Measurements from ENCODE around the gene DNAJA4.

The DNAJA4 gene

DNA sequence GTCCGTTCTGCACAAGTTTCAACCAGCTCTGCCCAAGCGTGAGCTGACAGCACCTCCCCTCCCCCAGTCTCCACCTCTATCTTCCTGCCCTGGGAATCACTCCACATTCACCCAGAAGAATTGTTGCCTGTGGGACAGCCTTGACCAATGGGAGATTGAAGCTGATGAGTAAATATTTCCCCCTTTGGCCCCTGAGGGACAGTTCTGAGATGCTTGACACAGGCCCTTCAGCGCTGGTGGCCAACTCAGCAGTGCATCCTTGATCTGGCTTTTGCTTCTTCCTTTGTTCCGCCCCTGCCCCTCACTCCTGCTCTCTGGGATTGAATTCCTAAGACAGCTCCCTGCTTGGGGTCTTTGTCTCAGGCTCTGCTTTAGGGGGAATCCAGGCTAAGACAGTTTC, 48.2 kb downstream of the DNAJA4 start:
- in situ Hi-C loops (cut with HindIII; ENCODE audit: low sequenced_read_pairs), result no loop called here

DNA sequence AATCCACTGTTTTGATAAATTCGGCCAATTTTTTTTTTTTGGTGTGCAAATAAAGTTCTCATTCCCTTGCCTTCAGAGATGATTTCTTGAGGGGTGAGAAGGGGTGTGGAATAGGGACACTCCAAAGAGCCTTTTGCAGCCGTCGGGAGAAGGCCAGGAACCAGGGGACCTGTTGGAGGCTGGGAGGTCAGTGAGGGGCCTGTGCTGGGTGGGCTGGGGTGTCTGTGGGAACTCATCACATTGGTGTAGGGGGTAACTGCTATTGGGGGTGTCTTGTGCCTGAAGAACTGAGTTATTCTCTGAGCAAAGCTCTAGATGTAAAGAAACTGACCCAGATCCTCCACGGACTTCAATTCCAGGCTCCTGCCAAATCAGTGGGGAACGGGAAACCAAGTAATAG, 48.6 kb downstream of the DNAJA4 start:
- in situ Hi-C loops (cut with HindIII; ENCODE audit: low sequenced_read_pairs), result no loop called here

DNA sequence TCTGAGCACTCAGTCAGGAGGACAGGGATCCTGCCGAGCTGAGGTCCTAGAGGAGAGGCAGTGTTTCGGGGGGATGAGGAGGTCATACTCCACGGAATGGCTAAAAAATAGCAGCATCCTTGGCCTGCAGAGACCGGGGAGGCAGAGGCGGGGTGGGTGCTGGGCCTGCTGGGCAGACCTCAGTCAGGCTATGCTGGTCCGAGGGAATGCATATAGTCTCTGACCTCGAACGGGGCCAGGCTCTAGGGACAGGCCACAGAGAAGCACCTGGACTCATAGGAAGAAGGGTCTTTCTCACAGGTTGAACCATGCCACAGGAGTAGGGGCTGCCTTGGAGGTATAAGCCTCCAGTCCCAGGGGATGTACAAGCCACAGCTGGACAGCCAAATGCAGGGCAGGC, 49.0 kb downstream of the DNAJA4 start:
- in situ Hi-C loops (cut with HindIII; ENCODE audit: low sequenced_read_pairs), result no loop called here

DNA sequence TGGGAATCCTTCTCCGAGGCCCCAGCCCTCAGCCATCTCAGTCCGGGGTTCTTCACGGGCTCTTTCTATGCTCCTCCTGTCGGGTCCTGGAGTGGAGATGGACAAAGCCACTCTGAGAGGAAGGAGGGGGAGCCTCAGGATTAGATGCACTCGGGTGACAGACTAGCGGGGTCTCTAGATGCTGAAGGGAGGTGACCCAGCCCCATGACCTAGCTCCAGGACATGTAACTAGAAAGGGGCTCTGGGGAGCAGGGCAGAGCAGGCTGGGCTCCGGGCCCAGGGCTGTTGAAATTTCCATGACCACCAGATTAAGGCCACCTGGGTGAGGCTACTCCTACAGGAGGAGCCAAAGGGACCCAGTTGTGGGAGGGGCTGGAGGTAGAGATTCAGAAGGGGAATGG, 49.8 kb downstream of the DNAJA4 start:
- in situ Hi-C loops (cut with HindIII; ENCODE audit: low sequenced_read_pairs), result no loop called here

DNA sequence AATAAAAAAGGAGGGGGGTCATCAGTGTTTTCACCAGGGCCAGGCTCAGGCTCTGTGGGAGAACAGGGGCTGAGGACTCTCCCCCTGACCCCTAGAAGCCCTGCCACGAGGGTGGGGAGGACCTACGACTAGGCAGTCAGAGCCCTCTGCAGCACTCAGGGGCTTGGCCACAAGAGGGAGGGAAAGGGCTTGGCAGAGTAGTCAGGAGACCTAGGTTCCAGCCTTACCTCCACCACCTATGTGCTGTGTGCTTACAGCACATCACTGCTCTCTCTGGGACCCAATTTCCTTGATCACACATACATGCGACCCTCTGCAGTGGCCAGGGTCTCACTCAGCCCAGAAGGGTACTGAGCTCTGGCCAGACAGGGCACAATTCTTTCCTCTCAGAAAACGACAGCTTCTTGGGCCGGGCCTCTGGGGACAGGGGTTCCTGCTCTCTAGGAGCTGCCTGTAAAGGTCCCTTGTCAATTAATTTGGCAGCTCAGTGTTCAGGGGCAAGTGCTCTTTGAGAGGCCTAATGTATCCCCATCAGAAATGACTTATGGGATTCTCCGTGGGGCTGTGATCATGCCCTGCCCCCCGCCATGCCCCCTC, 51.4 kb downstream of the DNAJA4 start:
- in situ Hi-C loops (cut with HindIII; ENCODE audit: low sequenced_read_pairs), result no loop called here

DNA sequence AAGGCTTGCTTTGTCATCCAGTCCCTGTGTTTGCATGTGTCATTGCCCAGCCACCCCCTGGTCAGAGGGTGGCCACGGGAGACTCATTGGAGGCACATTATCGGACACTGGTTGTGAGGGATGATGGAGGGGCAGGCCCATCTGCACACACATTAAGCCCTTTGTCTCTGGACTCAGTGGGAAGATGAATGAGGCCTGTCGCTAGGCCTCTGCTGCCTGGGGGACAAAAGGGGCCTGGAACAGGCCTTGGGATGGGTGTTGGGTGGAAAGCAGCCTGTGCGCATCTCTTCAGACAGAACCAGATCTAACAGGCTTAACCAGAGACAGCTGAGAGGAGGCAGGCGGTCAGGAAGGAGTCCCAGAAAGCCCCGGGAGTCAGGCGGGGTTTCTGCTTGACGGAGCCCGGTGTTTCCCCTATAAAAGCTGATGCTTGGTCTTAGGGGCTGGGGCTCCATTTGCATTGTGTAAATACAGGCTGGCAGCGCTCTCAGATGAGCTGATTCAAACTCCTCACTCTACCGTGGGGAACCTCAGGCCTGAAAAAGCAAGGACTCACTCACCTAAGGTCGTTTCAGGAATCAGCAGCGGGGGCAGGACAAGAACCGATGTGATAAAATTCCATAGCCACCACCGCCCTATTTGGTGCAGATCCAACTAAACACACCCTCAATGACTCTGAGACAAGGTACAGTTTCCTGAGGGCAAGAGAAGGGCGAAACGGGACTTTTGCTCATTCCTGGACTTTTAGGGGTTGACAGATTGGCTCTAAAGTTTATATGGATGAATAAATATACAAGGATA, 52.1 kb downstream of the DNAJA4 start:
- in situ Hi-C loops (cut with HindIII; ENCODE audit: low sequenced_read_pairs), result no loop called here

DNA sequence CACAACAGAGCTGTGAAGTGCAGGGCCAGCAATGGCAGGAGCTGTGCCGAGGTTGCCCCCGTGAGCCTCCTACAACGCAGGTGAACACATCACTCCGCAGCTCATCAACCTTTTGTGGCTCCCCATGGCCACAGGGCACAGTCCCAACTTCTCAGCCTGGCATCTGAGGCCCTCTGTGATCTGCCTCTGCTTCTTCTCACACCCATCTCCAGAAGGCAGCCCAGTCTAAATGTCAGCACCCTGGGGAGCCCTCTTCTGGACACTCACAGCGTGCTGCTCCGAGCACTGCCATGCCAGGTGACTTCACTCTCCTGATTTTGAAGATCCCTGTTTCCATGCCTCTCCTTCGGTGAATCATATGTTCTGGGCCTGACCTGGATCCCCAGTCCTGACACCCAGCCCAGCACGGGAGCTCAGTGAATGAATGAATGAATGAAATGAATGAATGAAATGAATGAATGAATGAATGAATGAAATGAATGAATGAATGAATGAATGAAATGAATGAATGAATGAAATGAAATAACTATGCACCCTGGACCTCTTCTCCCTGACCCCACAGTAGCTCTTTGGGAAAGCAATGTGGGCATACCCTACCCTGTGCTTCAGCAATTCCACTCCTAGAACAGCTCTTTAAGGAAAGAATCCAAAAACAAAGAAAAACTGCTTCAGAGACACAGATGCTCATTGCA, 52.9 kb downstream of the DNAJA4 start:
- in situ Hi-C loops (cut with HindIII; ENCODE audit: low sequenced_read_pairs), result no loop called here

DNA sequence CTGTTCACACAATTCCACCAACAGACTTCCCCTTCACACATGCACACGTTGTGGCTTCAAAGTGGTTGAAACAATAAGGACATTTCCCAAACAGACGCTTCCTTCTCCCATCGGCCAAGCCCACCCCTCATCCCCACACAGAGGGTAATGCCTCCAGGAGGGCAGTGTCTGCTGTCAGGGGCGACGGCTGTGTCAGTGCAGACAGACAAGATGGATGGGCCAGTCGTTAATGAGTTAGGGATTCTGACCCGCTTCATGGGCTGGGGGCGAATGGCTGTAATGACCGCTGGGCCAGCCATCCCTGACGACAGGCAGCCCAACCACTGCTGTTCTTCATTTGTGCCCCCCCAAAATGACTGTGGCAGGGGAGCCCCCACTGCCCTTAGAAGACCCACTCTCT, 55.2 kb downstream of the DNAJA4 start:
- in situ Hi-C loops (cut with HindIII; ENCODE audit: low sequenced_read_pairs), result no loop called here

DNA sequence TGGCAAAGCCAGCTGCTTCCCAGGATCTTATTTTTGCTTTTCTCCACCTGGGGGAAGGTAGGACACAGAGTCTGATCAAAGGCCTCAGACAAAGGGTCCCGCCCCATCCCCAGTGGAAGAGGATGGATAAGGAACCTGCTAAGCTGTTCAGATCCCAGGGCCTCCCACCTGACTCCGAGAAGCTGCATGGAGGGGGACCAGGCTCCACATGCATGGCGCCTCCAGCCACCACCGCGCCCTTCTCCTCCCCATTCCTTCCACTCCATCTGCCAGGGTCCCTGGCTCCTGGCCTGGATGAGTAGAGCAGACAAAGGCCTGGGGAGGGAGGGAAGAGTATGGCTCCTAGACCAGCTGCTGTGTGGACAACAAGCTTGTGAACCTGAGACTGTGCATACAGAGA, 55.8 kb downstream of the DNAJA4 start:
- in situ Hi-C loops (cut with HindIII; ENCODE audit: low sequenced_read_pairs), result no loop called here

DNA sequence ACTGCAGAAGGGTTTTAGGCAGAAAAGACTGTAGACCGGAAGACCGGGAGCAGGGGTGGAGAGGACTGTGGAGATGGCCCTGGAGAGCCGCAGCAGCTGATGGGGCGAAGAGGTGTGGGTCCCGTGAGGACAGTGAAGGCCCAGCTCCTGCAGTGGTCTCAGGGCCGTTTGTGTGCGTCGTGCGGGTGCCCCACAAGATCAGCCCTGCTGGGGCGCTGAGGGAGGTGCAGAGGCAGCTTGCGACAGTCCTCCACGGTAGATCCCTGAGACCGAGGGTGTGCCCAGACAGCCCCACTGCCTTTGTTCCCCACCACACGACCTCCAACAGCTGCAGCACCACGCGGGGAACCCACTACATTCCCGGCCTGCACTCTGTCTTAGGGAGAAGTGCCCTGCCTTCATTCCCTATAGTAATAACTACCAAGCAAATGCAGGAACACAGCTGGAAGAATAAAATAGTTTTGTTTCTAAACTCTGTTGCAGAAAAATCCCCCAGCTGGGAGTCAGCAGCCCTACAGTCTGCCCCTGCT, 56.7 kb downstream of the DNAJA4 start:
- in situ Hi-C loops (cut with HindIII; ENCODE audit: low sequenced_read_pairs), result no loop called here

DNA sequence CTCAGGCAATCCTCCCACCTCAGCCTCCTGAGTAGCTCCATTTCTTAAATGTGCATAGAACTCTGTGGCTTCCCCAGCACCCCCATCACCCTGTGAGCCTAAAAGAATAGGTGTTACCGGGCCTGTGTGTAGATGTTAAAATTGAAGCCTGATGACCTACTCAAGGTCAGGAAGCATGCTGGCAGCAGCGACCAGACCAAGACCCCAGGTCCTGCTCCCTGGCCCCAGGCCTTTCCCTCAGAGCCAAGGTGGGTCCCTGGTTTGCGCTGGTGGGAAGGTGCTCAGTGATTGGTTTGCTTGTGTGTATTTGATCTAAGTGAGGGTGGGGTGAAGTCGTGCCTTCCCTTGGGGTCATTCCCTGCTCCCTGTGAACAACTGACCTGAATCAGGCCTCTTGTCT, 57.4 kb downstream of the DNAJA4 start:
- in situ Hi-C loops (cut with HindIII; ENCODE audit: low sequenced_read_pairs), result no loop called here

DNA sequence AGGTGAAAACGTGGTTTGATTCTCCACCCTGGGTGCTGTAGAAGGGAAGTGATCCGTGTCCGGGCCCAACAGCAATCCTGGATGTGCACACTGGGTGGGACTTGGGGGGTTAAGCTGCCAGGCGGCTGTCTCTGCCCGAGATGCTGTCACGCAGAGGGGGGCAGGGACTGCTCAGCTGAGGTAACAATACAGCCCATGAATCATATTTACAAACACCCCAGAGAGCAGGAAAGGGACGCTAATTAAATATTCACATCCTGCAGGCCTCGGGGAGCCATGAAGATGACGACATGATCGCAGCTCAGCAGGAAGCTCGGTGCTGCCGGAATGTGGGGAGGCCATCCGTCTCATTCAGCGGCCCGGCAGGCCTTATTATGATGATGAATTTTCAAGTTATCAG, 57.9 kb downstream of the DNAJA4 start:
- in situ Hi-C loops (cut with HindIII; ENCODE audit: low sequenced_read_pairs), result no loop called here

DNA sequence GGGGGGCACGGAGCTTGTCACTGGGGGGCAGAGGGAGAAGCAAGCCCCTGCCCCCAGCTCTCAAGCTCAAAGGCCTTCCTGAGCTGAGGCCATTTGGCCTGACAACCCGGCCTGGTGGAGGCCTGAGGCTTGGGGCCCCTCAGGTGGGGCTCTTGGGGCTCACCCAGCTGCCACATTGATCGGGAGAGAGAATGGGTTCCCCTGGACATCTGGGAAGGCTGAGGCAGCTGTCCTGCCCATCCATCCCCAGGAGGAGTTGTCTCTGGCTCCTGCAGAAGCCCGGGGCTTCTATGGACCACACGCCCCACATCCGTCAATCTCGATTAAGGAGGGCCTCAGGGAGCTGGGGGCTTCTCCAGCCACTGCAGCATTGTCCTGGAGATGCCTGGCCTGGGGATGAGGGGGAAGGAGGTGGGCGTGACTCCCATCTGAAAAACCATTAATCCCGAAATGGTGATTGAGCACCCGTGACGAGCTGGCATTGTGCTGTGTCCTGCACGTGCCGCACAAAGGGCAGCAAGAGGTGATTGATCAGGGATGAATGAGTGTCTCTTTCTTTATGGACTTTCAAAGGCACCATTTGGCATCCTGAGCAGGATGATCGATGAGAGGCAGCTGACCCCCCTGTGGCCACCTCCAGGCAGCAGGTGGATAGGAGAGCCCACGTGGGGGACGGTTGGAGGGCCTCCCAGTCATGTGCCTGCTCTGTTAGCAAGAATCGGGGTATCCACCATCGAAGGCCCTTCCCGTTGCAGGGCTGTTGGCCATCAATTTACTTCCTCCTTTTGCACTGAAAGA, 58.6 kb downstream of the DNAJA4 start:
- in situ Hi-C loops (cut with HindIII; ENCODE audit: low sequenced_read_pairs), result no loop called here

DNA sequence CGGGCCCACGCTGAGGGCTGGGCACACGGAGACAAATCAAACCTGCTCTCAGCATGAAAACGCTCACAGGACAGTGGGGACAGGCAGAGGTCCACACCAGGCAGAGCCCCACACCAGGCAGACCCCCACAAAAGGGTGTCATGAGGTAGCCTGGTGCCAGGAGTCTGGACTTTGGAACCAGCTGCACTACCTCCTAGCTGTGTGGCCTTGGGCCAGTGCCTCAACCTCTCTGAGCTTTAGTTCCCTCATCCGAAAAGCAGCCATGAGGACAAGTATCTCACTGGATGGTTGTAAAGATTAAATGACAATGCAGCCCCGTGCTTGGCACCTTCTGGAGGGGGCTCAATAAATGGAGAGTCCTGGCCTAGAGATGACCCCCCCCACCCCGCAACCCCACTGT, 59.3 kb downstream of the DNAJA4 start:
- in situ Hi-C loops (cut with HindIII; ENCODE audit: low sequenced_read_pairs), result no loop called here

DNA sequence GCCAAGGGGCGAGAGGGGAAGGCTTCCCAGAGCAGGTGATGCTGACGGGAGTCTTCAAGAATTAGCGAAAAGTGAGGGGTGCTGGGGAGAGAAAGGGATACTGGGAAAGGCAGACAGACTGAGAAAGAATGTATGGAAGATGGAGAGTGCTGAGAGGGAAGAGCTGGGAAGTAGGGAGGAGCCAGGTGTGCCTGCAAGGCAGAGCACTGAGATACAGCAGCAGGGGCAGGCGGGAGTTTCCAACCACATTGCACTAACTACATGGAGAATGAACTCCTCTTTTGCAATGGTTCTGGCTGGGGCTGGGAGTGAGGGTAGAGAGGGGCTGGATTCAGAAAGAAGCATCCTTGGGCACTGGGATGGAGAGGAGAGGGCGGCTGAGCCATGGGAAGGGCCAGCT, 59.8 kb downstream of the DNAJA4 start:
- in situ Hi-C loops (cut with HindIII; ENCODE audit: low sequenced_read_pairs), result no loop called here

DNA sequence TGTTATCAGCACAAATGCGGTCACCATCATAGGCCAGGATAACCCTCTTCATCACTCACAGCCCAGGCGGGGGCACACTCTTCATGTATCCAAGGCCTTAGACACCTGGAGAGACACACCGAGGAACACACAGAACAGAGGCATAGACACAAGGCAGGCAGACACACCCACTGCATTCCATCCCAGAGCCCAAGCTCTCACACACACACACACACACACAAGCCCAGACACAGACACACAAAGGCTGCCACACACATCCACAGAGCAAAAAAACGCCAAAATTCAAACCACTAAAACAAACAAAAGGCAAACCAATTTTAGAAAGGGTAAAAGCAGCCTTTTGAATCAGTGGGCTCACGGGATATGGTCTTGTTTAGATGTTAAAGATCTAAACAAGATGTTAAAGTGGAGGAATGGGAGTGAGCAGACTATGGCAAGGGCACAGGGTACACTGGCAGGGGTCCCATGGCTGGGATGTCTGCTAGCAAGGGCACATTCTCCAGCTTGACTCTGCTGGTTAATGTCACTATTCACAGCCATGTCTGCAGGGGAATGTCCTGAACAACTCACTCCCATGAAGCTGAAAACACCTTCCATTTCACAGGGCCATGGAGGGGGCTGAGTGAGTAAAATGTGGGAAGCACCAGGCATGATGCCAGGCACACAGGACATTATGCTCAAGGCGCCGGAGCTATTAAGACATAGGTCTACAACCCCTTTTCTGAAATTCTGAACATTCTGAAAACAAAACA, 60.9 kb downstream of the DNAJA4 start:
- in situ Hi-C loops (cut with HindIII; ENCODE audit: low sequenced_read_pairs), result no loop called here

DNA sequence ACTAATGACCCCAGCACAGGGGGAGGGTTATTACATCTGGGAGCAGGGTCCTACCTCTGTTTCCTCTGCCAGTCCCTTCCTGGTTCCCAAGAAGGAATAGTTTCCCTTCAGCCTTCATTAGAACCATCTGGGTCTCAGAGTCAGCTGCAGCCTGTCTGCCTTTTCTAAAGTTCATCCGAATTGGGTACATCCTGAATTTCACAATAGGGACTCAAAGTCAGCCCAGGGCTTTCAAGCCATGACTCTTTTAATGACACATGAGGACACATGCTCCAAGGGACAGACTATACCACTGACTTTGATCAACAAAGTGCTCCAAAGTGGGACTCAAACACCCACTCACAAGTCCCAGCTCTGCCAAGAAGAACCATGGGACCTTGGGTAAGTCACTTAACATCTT, 63.1 kb downstream of the DNAJA4 start:
- in situ Hi-C loops (cut with HindIII; ENCODE audit: low sequenced_read_pairs), result no loop called here

DNA sequence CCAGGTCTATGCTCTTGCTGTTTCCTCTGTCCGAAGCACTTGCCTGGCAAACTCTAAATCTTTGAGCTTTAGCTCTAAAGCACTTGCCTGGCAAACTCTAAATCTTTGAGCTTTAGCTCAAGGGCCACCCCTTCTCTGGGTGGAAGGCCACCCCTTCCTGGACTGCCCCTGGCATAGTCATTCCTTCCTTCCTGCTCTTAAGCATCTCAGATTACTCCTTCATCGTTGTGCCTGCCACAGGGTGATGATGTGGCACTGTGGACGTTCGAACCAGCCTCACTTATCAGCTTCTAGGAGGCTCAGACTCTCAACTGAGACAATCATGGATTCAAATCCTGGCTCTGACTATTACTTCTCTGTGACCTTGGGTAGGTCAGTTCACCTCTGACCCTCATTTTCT, 65.3 kb downstream of the DNAJA4 start:
- in situ Hi-C loops (cut with HindIII; ENCODE audit: low sequenced_read_pairs), result no loop called here

Data from endothelial cell of hepatic sinusoid (primary cell).